ENCODE results near the gene CSNK2A2. TPM values are rescaled to one million over a fixed set of nuclear protein-coding genes. Genes with fewer than 3 reads are reported as not detected.

CSNK2A2 gene
- total and polyA plus RNA-seq, 8 donors, result 18.3 to 59.0 (median 38.4) TPM

DNA sequence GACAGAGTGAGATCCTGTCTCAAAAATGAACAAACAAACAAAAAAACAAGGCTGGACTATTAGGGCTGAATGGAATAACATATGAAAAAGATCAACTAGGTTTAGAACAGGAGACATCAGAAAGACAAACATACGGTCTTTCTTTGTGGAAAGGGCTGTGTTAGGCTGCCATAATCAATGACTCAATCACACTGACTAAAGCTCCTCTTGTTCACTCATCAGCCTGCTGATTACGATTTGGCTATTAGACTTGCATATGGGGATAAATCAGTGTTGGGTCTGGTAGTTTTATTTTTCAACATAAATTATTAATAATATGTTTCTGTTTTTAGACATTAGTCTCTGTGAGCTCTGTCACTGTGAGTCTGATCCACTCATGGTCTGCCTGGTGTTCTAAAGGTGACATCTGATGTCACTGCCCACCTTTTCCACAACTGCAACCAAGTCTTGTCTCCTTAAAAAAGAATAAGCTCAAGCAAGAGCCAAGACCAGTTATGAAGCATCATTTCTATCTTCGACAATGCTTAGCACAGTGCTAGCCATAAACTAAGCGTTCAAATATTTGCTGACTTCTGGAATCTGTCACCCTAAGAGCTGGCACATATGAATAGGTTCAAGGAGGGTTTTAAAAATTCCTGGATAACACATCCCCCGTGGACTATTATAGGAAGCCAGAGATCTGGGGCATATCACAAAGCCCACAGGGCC, 79.0 kb downstream of the CSNK2A2 start:
- ATAC-seq (peak in 1 of 4 donors; percentile 16), FAIRE-seq (no peak), DNase-seq (no peak)
- intact Hi-C loops (cut with DNase I), result no loop called here
- TF ChIP-seq, protein P1, sequence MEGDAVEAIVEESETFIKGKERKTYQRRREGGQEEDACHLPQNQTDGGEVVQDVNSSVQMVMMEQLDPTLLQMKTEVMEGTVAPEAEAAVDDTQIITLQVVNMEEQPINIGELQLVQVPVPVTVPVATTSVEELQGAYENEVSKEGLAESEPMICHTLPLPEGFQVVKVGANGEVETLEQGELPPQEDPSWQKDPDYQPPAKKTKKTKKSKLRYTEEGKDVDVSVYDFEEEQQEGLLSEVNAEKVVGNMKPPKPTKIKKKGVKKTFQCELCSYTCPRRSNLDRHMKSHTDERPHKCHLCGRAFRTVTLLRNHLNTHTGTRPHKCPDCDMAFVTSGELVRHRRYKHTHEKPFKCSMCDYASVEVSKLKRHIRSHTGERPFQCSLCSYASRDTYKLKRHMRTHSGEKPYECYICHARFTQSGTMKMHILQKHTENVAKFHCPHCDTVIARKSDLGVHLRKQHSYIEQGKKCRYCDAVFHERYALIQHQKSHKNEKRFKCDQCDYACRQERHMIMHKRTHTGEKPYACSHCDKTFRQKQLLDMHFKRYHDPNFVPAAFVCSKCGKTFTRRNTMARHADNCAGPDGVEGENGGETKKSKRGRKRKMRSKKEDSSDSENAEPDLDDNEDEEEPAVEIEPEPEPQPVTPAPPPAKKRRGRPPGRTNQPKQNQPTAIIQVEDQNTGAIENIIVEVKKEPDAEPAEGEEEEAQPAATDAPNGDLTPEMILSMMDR (IDR thresholded peaks at IDR 0.05), result no peak
- peaks cover 5 to 19% (median 12%) of the 10 kb centered on the region in 3 donors for H3K36me3 ChIP-seq
- no peak overlapping the region for H3K4me3 ChIP-seq
- WGBS, 2 donors, result 30 to 32% methylated on average over 5 of the region's 5 CpGs
- peaks cover 13 to 31% (median 26%) of the 10 kb centered on the region in 3 donors for H3K4me1 ChIP-seq
- peak overlapping the region in 1 of 4 donors; percentile 28 for H3K27ac ChIP-seq
- no peaks in the 10 kb centered on the region for H3K9me3 ChIP-seq
- H3K27me3 ChIP-seq, result no peaks in the 10 kb centered on the region

DNA sequence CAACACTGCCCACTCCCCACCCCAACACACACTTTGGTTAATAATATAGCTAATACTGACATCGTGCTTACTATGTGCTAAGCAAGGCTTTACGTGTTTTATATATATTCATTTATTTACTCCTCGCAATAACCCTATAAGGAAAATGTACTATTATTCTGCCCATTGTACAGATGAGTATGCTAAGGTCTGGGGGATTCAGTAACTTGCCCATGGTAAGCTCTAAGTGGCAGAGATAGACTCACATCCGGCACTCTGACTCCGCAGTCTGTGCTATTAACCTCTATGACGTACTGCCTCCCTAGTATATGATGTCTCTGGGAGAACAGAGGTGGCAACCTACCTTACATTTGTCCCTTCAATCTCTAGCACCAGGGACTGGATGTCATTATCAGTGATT, 81.4 kb downstream of the CSNK2A2 start:
- Histone ChIP-seq H3K36me3 (peaks cover 5 to 32% (median 18%) of the 10 kb centered on the region in 3 donors), H3K9me3 (no peaks in the 10 kb centered on the region), H3K4me3 (no peak overlapping the region), H3K27ac (no peak overlapping the region), H3K27me3 (no peaks in the 10 kb centered on the region), H3K4me1 (peaks cover 6 to 25% (median 22%) of the 10 kb centered on the region in 3 donors)
- TF ChIP-seq, protein P1 (IDR thresholded peaks at IDR 0.05), result no peak
- DNase-seq, result no peak
- WGBS, 2 donors, result 95 to 96% methylated on average over 6 of the region's 6 CpGs
- intact Hi-C loops (cut with DNase I), result no loop called here
- no peak for FAIRE-seq
- no peak for ATAC-seq

DNA sequence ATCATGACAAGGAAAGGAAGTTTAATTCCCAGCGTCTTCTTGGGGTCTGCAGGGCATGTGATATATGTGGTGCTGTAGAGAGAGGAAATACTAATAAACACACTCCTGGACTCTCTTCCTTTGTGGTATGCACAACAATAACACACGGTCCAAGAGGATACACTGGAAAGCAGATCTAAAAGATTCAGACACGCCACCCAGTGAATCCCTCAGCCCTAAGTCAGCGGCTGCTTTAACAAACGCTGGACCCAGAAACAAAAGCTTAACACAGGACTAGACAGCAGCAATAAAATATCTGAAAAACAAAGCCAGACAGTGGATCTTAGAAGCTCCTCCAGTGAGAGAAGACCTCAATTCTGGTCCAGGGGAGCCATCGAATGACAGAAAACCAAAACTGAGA, 81.8 kb downstream of the CSNK2A2 start:
- TF ChIP-seq, protein P1 (IDR thresholded peaks at IDR 0.05), result no peak
- H3K9me3 ChIP-seq, result no peaks in the 10 kb centered on the region
- FAIRE-seq, result no peak
- WGBS, 2 donors, result 82 to 87% methylated on average over 6 of the region's 6 CpGs
- H3K36me3 ChIP-seq, result peaks cover 5 to 32% (median 18%) of the 10 kb centered on the region in 3 donors
- intact Hi-C loops (cut with DNase I), result no loop called here
- H3K4me3 ChIP-seq, result no peak overlapping the region
- ATAC-seq, result no peak
- DNase-seq, result no peak
- no peak overlapping the region for H3K27ac ChIP-seq
- H3K4me1 ChIP-seq, result peaks cover 2 to 21% (median 19%) of the 10 kb centered on the region in 3 donors
- H3K27me3 ChIP-seq, result no peaks in the 10 kb centered on the region

DNA sequence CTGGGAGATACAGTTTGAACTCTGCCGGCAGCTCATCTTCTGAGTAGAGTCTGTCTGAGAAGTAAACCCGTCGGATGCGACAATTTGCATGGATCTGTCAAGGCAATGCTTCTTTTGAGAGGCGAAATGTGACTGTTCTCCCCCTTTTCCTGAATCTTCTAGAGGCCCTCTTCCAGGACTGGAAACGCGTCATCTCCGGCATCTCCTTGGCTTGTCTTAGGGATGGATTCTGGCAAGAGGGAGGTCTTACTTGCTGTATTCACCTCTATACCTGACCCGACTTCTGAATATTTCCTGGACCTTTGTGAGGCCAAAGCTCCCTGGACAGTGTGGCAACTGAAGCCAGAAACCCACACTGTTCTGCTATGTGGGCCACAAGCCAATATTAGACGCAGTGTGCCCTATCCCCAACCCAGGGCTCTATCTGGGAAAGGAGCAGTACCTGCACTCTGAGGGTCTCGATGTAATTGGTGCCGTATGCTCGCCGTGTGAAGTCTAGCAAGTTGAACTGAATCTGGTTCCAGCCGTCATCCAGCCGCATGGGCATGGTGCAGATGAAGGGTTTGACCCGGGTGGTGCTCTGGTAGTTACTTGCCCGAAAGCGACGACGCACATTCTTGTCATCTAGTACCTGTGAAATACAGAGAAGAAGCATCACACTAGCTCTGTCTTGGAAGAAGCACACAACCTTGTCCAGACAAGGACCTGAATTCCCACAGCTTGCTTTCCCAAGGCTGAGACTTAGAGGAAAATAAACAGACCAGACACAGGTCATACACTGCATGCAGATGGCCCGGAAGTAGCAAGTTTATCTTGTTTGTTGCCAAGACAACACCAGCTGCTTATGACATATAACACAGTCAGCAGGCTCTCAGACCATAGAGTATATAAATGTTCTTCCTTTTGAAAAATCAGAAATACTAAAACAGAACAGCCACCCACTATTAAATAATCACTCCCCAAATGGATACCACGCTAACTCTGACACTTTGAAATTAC, 82.8 kb downstream of the CSNK2A2 start:
- WGBS, 2 donors, result 86 to 90% methylated on average over 23 of the region's 23 CpGs
- Histone ChIP-seq H3K36me3 (peaks cover 5 to 32% (median 18%) of the 10 kb centered on the region in 3 donors), H3K4me3 (no peak overlapping the region), H3K4me1 (peaks cover 0 to 14% (median 11%) of the 10 kb centered on the region in 3 donors), H3K27me3 (no peaks in the 10 kb centered on the region), H3K9me3 (no peaks in the 10 kb centered on the region), H3K27ac (no peak overlapping the region)
- peak in 3 of 4 donors; percentile 42 to 71 (median 60) for ATAC-seq
- FAIRE-seq, result no peak
- intact Hi-C loops (cut with DNase I), result no loop called here
- TF ChIP-seq, protein P1 (IDR thresholded peaks at IDR 0.05), result no peak
- DNase-seq, result no peak
